ENCODE data around the gene SLC41A1. TPM values are rescaled to one million over a fixed set of nuclear protein-coding genes. Genes with fewer than 3 reads are reported as not detected.

SLC41A1 gene
- total RNA-seq, 1 donor from 2014 or later: 17.7 TPM

DNA sequence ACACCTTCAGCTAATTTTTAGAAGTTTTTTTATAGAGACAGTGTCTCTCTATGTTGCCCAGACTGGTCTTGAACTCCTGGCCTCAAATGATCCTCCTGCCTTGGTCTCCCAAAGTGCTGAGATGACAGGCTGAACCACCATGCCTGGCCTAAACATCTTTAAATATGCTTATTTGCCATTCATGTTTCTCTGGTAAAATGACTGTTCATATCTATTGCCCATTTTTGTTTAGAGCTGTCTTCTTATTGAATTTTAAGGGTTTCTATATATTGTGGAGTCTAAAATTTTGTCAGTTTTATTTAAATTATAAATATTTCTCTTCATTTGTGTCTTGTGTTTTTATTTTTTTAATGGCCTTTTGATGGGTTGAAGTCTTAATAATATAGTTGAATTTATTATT, 40.0 kb upstream of the SLC41A1 start:
- TF ChIP-seq POLR2AphosphoS5 (IDR thresholded peaks at IDR 0.05; ENCODE audit: insufficient read depth in 1 of 2, low read depth in 1 of 2): no peak
- TF ChIP-seq POLR2A (IDR thresholded peaks at IDR 0.05): no peak
- TF ChIP-seq, protein P1, sequence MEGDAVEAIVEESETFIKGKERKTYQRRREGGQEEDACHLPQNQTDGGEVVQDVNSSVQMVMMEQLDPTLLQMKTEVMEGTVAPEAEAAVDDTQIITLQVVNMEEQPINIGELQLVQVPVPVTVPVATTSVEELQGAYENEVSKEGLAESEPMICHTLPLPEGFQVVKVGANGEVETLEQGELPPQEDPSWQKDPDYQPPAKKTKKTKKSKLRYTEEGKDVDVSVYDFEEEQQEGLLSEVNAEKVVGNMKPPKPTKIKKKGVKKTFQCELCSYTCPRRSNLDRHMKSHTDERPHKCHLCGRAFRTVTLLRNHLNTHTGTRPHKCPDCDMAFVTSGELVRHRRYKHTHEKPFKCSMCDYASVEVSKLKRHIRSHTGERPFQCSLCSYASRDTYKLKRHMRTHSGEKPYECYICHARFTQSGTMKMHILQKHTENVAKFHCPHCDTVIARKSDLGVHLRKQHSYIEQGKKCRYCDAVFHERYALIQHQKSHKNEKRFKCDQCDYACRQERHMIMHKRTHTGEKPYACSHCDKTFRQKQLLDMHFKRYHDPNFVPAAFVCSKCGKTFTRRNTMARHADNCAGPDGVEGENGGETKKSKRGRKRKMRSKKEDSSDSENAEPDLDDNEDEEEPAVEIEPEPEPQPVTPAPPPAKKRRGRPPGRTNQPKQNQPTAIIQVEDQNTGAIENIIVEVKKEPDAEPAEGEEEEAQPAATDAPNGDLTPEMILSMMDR (IDR thresholded peaks at IDR 0.05): no peak
- DNase-seq (ENCODE audit: extremely low spot score in 2 of 2): no peak
- Histone ChIP-seq H3K27me3 (no peaks in the 10 kb centered on the region), H3K9me3 (no peaks in the 10 kb centered on the region), H3K36me3 (no peaks in the 10 kb centered on the region), H3K27ac (no peak overlapping the region), H3K4me1 (peaks cover 10% of the 10 kb centered on the region), H3K4me3 (no peak overlapping the region)
- intact Hi-C loops (cut with DNase I): no loop called here

DNA sequence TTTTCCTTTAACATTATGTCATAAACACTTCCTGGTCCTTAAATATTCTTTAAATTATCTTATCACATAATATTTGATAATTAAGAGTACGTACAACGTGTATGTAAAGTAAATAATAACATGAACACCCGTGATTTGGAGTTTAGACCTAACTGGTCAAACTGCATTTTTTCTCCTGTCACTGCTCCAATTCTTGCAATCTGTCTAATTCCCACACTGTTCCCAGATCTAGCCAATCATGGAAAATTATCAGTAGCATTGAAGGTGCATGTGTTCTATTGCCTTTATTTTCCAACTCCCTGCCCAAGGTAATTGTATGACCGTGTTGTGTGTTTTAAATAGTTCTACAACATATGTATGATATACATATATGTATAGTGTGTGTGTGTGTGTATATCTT, 39.0 kb upstream of the SLC41A1 start:
- Histone ChIP-seq H3K36me3 (no peaks in the 10 kb centered on the region), H3K4me3 (no peak overlapping the region), H3K4me1 (peaks cover 10% of the 10 kb centered on the region), H3K9me3 (no peaks in the 10 kb centered on the region), H3K27ac (no peak overlapping the region), H3K27me3 (no peaks in the 10 kb centered on the region)
- intact Hi-C loops (cut with DNase I): no loop called here
- DNase-seq (ENCODE audit: extremely low spot score in 2 of 2): no peak
- no peak for TF ChIP-seq POLR2A (IDR thresholded peaks at IDR 0.05)
- TF ChIP-seq, protein P1 (IDR thresholded peaks at IDR 0.05): no peak
- no peak for TF ChIP-seq POLR2AphosphoS5 (IDR thresholded peaks at IDR 0.05; ENCODE audit: insufficient read depth in 1 of 2, low read depth in 1 of 2)

DNA sequence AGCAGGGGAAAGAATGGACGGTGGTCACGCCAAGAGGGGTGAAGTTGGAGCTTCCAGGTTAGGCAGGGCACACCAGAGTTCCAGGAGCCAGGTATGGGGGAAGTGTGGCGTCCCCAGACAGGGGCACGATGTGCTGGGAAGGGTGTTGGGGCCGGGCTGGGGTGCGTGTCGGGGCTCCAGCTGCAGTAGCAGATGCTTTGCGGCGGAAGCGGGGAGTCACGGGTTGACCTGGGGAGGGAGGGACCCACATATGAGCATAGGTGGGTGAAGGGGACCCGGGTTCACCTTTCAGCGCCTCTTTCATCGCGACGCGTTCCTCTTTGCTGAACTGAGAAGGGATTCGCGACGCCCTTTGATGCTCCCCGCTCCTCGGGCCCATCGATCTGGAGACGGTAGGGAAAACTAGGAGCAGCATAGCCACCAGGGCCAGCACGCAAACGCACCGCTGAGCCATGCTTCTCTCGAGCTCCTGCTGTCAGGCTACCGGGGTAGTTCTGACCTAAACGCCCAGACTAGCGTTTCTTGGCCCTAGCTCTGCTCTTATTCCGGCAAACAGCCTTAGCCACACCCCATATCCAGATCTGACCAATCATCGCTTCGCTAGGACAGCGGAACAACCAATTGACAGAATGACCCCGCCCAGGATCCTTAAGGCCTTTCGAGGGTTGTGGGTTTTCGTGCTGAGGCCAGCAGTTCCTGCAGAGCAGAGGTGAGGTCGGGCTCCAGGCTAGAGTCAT, 36.8 kb upstream of the SLC41A1 start, which contains the start of gene PM20D1:
TSS of gene PM20D1 (minus strand) at position 514 of the 737 bp plus-strand sequence. CDS start at position 454, 60 bp downstream.
- H3K9me3 ChIP-seq: no peaks in the 10 kb centered on the region
- peaks cover 10% of the 10 kb centered on the region for H3K4me1 ChIP-seq
- no peaks in the 10 kb centered on the region for H3K36me3 ChIP-seq
- no peak within 1 kb of the TSS for H3K27ac ChIP-seq
- peak within 1 kb of the TSS; percentile 45 to 48 for H3K4me3 ChIP-seq
- intact Hi-C loops (cut with DNase I): no loop called here
- no peak for DNase-seq (ENCODE audit: extremely low spot score in 2 of 2)
- H3K27me3 ChIP-seq: no peaks in the 10 kb centered on the region
- TF ChIP-seq POLR2AphosphoS5 (IDR thresholded peaks at IDR 0.05; ENCODE audit: insufficient read depth in 1 of 2, low read depth in 1 of 2) (peak; percentile 54 to 67), POLR2A (IDR thresholded peaks at IDR 0.05) (no peak)
- TF ChIP-seq, protein P1 (IDR thresholded peaks at IDR 0.05): no peak

DNA sequence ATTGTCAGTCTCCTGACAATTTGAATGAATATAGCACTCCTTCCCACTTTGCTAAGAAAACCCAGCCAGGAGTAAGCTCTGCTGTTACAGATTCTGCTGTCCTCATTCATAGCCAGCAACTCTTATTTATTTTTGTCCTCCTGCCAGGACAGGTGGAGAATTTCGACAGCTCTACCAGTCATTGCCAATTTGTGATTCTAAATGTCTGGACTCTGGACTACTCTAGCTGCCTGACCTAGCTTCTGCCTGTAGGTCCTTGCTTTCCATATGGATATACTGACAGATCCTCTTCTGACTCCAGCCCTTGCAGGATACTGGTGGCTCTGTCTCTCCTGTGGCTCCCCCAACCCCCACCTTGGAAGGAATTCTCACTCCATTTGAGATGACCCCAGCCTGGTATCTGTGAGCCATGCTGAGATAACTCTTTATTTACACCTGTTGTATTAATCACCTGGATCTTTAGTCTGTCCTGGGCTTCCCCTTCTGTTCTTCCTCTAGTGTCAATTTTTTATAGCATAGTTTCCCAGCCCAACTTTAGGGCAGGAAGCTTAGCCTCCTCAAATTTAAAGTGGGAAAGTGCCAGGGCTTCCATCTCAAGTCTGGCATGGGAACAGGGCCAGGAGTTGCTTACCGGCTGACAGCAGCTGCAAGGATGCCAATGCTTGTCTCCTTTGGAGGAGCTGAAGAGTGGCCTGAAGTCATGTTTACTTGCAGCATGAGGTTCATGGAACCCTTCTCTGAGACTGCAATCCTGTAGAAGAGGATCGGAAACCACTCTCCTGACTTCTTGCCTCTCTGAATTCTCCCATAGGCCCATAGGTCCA, 30.2 kb upstream of the SLC41A1 start:
- DNase-seq (ENCODE audit: extremely low spot score in 2 of 2): no peak
- no peaks in the 10 kb centered on the region for H3K4me1 ChIP-seq
- no peaks in the 10 kb centered on the region for H3K27me3 ChIP-seq
- no peaks in the 10 kb centered on the region for H3K9me3 ChIP-seq
- H3K27ac ChIP-seq: no peak overlapping the region
- no peak overlapping the region for H3K4me3 ChIP-seq
- intact Hi-C loops (cut with DNase I): no loop called here
- no peak for TF ChIP-seq POLR2AphosphoS5 (IDR thresholded peaks at IDR 0.05; ENCODE audit: insufficient read depth in 1 of 2, low read depth in 1 of 2)
- TF ChIP-seq, protein P1 (IDR thresholded peaks at IDR 0.05): no peak
- TF ChIP-seq POLR2A (IDR thresholded peaks at IDR 0.05): no peak
- H3K36me3 ChIP-seq: no peaks in the 10 kb centered on the region

All from vagina (tissue), 2 donors.